Cardiac fibroblast (primary cell): ENCODE data around the gene JAG2.

Source experiments
- DNase-seq, 2 donors: peaks; one replicate each; pipeline versions ENCODE4 v3.0.0 to v3.0.0-alpha.2; 2010; ENCODE audit warnings: low read depth in 2 of 2
- H3K4me3 ChIP-seq, 2 donors: replicated peaks in 1 of 2; 1 replicate in 1 of 2; 2 replicates in 1 of 2; pipeline ENCODE4 v1.5.1; 2011; ENCODE audit warnings: low read depth in 2 of 2, low read length in 2 of 2, mild to moderate bottlenecking in 2 of 2, moderate library complexity in 1 of 2
- TF ChIP-seq, protein P1 (sequence below): IDR thresholded peaks from one replicate; pipeline ENCODE4 v1.5.1; 2011; ENCODE audit warnings: low read depth, mild to moderate bottlenecking, low read length, inconsistent platforms

JAG2 gene

DNA sequence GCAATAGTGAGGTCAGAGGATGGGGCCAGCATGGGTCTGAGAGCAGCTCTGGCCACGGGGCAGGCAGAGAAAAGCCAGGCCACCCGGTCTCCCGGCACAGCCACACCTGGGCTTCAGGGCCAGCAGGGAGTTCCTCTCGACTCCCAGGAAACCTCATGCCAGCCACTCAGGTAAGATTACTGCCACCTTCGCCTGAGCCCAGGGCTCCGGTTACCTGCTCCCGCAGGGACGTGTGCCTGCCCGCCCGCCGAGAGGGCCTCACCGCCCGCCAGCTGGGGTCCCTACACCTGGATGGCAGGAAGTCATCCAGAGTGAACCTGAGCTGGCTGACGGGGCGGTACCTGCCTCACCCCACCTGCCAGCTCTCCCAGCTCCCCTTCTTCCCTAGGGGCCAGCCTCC lies 7.3 kb downstream of the JAG2 start:
- H3K4me3 ChIP-seq: no peak overlapping the region
- DNase-seq: no peak
- TF ChIP-seq, protein P1, sequence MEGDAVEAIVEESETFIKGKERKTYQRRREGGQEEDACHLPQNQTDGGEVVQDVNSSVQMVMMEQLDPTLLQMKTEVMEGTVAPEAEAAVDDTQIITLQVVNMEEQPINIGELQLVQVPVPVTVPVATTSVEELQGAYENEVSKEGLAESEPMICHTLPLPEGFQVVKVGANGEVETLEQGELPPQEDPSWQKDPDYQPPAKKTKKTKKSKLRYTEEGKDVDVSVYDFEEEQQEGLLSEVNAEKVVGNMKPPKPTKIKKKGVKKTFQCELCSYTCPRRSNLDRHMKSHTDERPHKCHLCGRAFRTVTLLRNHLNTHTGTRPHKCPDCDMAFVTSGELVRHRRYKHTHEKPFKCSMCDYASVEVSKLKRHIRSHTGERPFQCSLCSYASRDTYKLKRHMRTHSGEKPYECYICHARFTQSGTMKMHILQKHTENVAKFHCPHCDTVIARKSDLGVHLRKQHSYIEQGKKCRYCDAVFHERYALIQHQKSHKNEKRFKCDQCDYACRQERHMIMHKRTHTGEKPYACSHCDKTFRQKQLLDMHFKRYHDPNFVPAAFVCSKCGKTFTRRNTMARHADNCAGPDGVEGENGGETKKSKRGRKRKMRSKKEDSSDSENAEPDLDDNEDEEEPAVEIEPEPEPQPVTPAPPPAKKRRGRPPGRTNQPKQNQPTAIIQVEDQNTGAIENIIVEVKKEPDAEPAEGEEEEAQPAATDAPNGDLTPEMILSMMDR: no peak

DNA sequence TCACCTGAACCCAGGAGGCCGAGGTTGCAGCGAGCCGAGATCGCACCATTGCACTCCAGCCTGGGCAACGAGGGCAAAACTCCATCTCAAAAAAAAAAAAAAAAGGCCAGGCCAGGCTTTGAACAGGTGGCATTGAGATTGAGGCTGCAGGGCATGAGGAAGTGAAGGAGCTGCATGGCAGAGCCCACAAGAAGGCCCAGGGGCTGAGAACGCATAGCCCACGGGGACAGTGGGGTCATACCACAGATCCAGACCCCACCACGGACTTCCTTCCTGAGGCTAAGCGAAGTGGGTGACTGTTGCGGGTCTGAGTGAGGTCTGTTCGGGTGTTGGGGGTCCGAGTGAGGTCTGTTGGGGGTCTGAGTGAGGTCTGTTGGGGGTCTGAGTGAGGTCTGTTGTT lies 7.8 kb downstream of the JAG2 start:
- no peak for DNase-seq
- TF ChIP-seq, protein P1: no peak
- H3K4me3 ChIP-seq: no peak overlapping the region

DNA sequence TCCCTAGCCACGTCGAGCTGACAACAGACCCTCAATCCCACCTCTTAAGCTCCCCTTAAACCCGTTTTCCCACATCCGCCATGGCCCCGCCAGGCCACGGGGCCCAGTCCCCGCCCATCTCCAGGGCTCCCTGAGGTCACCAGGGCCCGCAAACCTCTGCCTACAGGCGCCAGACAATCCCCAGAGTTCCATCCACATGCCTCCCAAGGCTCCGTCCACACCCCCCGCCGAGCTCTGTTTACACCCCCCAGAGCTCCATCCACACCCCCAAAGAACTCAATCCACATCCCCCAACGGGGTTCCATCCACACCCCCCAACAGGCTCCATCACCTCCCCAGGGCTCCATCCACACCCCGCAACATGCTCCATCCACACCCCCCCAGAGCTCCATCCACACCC lies 9.2 kb downstream of the JAG2 start:
- TF ChIP-seq, protein P1: no peak
- H3K4me3 ChIP-seq: no peak overlapping the region

DNA sequence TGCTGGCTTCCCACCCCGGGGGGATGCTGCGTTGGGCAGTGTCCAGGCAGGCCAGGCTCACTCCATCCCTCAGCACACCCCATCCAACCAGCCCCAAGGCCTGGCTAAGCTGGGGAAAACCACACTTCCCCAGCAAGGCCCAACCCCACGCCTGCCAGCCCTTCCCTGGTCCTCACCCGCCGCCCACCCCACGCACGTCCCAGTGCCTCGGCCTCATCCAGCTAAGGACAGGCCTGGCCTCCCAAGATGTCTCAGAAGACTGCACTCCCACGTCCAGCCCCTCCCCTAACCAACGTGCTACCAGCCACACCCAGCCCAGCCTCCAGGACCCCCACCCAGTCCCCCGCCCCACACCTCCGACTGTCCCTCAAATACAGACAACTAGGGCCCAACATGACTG lies 9.8 kb downstream of the JAG2 start:
- TF ChIP-seq, protein P1: no peak
- DNase-seq: no peak
- no peak overlapping the region for H3K4me3 ChIP-seq

More for the DNA sequence above, 9.2 kb downstream of the JAG2 start:
- DNase-seq: no peak

DNA sequence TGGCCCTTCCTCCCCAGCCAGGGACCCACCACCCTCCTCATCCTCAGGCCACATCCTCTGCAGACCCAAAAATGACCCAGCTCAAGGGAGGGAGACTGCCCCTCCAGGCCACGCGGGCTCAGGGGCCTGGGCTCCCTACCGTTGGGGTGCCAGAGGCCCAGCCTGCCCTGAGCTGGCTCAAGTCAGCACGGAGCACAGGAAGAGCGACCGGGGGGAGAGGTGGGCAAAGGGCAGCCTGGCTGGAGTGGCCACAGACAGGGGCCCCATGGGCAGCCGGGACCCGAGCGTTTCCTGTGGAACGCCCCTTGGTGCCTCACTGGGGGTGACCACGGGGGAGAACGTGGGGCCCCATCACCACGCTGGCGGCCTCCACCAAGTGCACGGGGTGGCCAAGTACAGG lies 10.7 kb downstream of the JAG2 start:
- no peak for DNase-seq
- H3K4me3 ChIP-seq: no peak overlapping the region
- TF ChIP-seq, protein P1: no peak

DNA sequence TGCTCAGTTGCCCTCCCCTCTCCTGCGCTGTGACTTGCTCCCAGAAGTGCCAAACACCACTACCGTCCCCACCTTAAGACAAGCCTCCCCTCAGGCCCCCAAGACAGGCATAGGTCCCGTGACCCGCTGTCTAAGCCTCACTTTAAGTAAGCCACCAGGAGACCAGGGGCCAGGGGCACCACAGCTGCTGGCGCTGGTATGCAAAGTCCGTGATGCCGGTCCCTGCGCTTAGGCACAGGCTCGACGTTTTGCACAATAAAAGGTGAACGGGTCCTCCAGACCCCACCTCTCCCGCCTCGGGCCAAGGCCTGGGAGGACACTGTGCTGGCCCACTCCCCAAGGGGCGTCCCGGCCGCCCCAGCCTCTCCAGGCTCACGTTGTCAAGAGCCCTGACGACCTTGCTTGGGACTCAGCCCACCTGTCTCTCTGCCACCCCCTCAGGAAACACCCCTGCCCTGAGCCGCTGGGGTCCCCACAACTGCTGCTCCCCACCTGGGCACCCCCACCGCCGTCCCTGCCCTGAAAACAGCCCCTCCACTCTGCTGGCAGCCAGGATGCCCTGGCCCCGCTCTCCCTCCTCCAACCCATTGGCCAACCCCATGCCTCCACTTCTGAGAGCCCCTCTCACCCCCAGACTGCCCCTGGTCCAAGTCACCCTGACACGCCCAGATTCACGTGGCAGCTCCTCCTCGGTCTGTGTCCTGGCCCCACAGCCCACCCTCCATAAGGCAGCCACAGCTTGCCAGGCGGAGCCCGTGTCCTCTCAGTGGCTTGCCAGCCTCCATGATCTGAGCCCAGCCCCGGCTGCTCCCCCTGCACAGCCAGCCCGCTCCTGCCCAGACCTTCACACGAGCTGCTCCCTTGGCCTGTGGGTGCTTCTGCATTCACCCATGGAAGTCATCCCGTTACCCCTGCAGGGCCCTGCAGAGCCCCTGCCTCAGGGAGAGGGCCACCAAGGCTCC lies 11.9 kb downstream of the JAG2 start:
- TF ChIP-seq, protein P1: no peak
- no peak for DNase-seq
- no peak overlapping the region for H3K4me3 ChIP-seq
